Mesenchymal stem cell (in vitro differentiated cells and primary cell): Measurements from ENCODE around the gene OTUD4.
"Not testable (repeated sequence)": the region's sequence is repeated elsewhere in the genome, so short reads cannot be mapped to it uniquely, and the experiment has no call there.

Source experiments
- DNase-seq: peaks from one replicate; pipeline ENCODE4 v3.0.0-alpha.2; 2013
- H2AFZ ChIP-seq: one replicate; pipeline ENCODE4 v1.6.1; 2013; ENCODE audit warnings: low read depth, mild to moderate bottlenecking, control low read depth, inconsistent platforms, low read length, moderate library complexity
- H2AK5ac ChIP-seq: 2 replicates; pipeline ENCODE4 v1.6.1; 2013; ENCODE audit warnings: low read length, moderate library complexity, mild to moderate bottlenecking, inconsistent platforms; ENCODE audit not compliant: severe bottlenecking
- H2BK120ac ChIP-seq: one replicate; pipeline ENCODE4 v1.6.1; 2013; ENCODE audit warnings: low read depth, mild to moderate bottlenecking, inconsistent platforms, low read length, moderate library complexity
- H2BK12ac ChIP-seq, 2 experiments: one replicate each; pipeline ENCODE4 v1.6.1; 2013; ENCODE audit warnings: inconsistent platforms in 2 of 2, low read length in 2 of 2, mild to moderate bottlenecking in 2 of 2, moderate library complexity in 2 of 2, control low read depth in 1 of 2
- H2BK15ac ChIP-seq: one replicate; pipeline ENCODE4 v1.6.1; 2013; ENCODE audit warnings: mild to moderate bottlenecking, low read depth, inconsistent platforms; ENCODE audit not compliant: poor library complexity, severe bottlenecking
- H2BK5ac ChIP-seq: 2 replicates; pipeline ENCODE4 v1.6.1; 2013; ENCODE audit warnings: low read depth, mild to moderate bottlenecking, low read length, control low read depth, inconsistent platforms; ENCODE audit not compliant: poor library complexity, severe bottlenecking
- H3K14ac ChIP-seq, 2 experiments: one replicate each; pipeline ENCODE4 v1.6.1; 2013; ENCODE audit warnings: inconsistent platforms in 2 of 2, low read length in 2 of 2, control low read depth in 1 of 2, mild to moderate bottlenecking in 1 of 2, moderate library complexity in 1 of 2
- H3K18ac ChIP-seq, 2 experiments: one replicate each; pipeline ENCODE4 v1.6.1; 2013; ENCODE audit warnings: inconsistent platforms in 2 of 2, low read length in 2 of 2, control low read depth in 1 of 2, low read depth in 1 of 2, mild to moderate bottlenecking in 1 of 2
- H3K23ac ChIP-seq, 2 experiments: one replicate each; pipeline ENCODE4 v1.6.1; 2013; ENCODE audit warnings: inconsistent platforms in 2 of 2, low read length in 2 of 2, mild to moderate bottlenecking in 2 of 2, moderate library complexity in 2 of 2, control low read depth in 1 of 2
- H3K27ac ChIP-seq: 2 replicates; pipeline ENCODE4 v1.5.1; 2013; ENCODE audit warnings: mild to moderate bottlenecking, moderate library complexity, low read length, control low read depth, inconsistent platforms; ENCODE audit not compliant: poor library complexity, severe bottlenecking
- H3K27me3 ChIP-seq, 2 experiments: 2 replicates each; pipeline versions ENCODE4 v1.6.1 to v1.7.0; 2013; ENCODE audit warnings: low read length in 2 of 2, mild to moderate bottlenecking in 2 of 2, moderate library complexity in 2 of 2, control low read depth in 1 of 2, inconsistent platforms in 1 of 2; ENCODE audit not compliant: control insufficient read depth in 1 of 2, insufficient read depth in 1 of 2
- H3K36me3 ChIP-seq, 2 experiments: 2 replicates each; pipeline versions ENCODE4 v1.6.1 to v1.7.0; 2013; ENCODE audit warnings: low read length in 2 of 2, control low read depth in 1 of 2, inconsistent platforms in 1 of 2, low read depth in 1 of 2, mild to moderate bottlenecking in 1 of 2; ENCODE audit not compliant: insufficient read depth in 2 of 2, control insufficient read depth in 1 of 2
- H3K4ac ChIP-seq, 2 experiments: one replicate each; pipeline ENCODE4 v1.6.1; 2013; ENCODE audit warnings: inconsistent platforms in 2 of 2, low read length in 2 of 2, mild to moderate bottlenecking in 2 of 2, moderate library complexity in 2 of 2, control low read depth in 1 of 2, low read depth in 1 of 2
- H3K4me1 ChIP-seq: 2 replicates; pipeline ENCODE4 v1.6.1; 2013; ENCODE audit warnings: low read depth, low read length, control low read depth; ENCODE audit not compliant: control insufficient read depth, insufficient read depth
- H3K4me2 ChIP-seq: 2 replicates; pipeline ENCODE4 v1.6.1; 2013; ENCODE audit warnings: low read length, mild to moderate bottlenecking, inconsistent platforms; ENCODE audit not compliant: poor library complexity, severe bottlenecking
- H3K4me3 ChIP-seq, 2 experiments: 2 replicates each; pipeline versions ENCODE4 v1.5.1 to v1.7.0; 2013; ENCODE audit warnings: low read length in 2 of 2, mild to moderate bottlenecking in 2 of 2, control low read depth in 1 of 2, low read depth in 1 of 2; ENCODE audit not compliant: insufficient read depth in 1 of 2
- H3K79me1 ChIP-seq: replicated peaks from 2 replicates; pipeline ENCODE4 v1.6.1; 2013; ENCODE audit warnings: mild to moderate bottlenecking, control low read depth, low read length, inconsistent platforms; ENCODE audit not compliant: poor library complexity, severe bottlenecking
- H3K9ac ChIP-seq: 2 replicates; pipeline ENCODE4 v1.7.0; 2013; ENCODE audit warnings: mild to moderate bottlenecking, low read length, moderate library complexity
- H3K9me3 ChIP-seq: 2 replicates; pipeline ENCODE4 v1.7.0; 2013; ENCODE audit warnings: mild to moderate bottlenecking, low read length; ENCODE audit not compliant: control insufficient read depth
- H4K8ac ChIP-seq: one replicate; pipeline ENCODE4 v1.6.1; 2013; ENCODE audit warnings: inconsistent platforms, mild to moderate bottlenecking, low read length, moderate library complexity
- H4K91ac ChIP-seq: one replicate; pipeline ENCODE4 v1.6.1; 2013; ENCODE audit warnings: mild to moderate bottlenecking, low read length, inconsistent platforms
- WGBS: methylation state at CpG from one replicate; pipeline ENCODE4 v1.1.7; 2013; ENCODE audit warnings: mixed read lengths; 5-methylcytosine and 5-hydroxymethylcytosine counted together

OTUD4 gene

GRCh38 chr4:145153181-145153903 is 27.0 kb downstream of the OTUD4 start:
- no peaks in the 10 kb centered on the region for H3K9me3 ChIP-seq
- no peak overlapping the region for H3K9ac ChIP-seq
- no peak overlapping the region for H3K23ac ChIP-seq
- no peak overlapping the region for H2BK5ac ChIP-seq
- peaks cover 16% of the 10 kb centered on the region for H3K79me1 ChIP-seq
- H3K27ac ChIP-seq = no peak overlapping the region
- H4K8ac ChIP-seq = no peak overlapping the region
- no peak overlapping the region for H2AFZ ChIP-seq
- no peak overlapping the region for H3K18ac ChIP-seq
- H3K14ac ChIP-seq = no peak overlapping the region
- no peak overlapping the region for H3K4me3 ChIP-seq
- peaks cover 7 to 78% of the 10 kb centered on the region in 2 experiments for H3K36me3 ChIP-seq
- H2BK120ac ChIP-seq = no peak overlapping the region
- no peak overlapping the region for H2BK15ac ChIP-seq
- no peak overlapping the region for H3K4ac ChIP-seq
- H3K4me1 ChIP-seq = no peaks in the 10 kb centered on the region
- H2AK5ac ChIP-seq = no peak overlapping the region
- no peak for DNase-seq
- H4K91ac ChIP-seq = no peak overlapping the region
- no peaks in the 10 kb centered on the region for H3K27me3 ChIP-seq
- H2BK12ac ChIP-seq = no peak overlapping the region
- WGBS = 92% methylated on average over 2 of the region's 2 CpGs
- no peak overlapping the region for H3K4me2 ChIP-seq

GRCh38 chr4:145148980-145149379 is 31.4 kb downstream of the OTUD4 start:
- H2BK120ac ChIP-seq = no peak overlapping the region
- H2AK5ac ChIP-seq = no peak overlapping the region
- no peaks in the 10 kb centered on the region for H3K27me3 ChIP-seq
- H3K4me1 ChIP-seq = no peaks in the 10 kb centered on the region
- no peak overlapping the region for H3K4ac ChIP-seq
- H3K4me2 ChIP-seq = no peak overlapping the region
- H2BK12ac ChIP-seq = no peak overlapping the region
- no peak overlapping the region for H3K14ac ChIP-seq
- no peak overlapping the region for H3K23ac ChIP-seq
- H3K9ac ChIP-seq = no peak overlapping the region
- no peak overlapping the region for H2AFZ ChIP-seq
- H3K9me3 ChIP-seq = no peaks in the 10 kb centered on the region
- no peak overlapping the region for H4K91ac ChIP-seq
- H2BK5ac ChIP-seq = no peak overlapping the region
- H2BK15ac ChIP-seq = no peak overlapping the region
- no peak overlapping the region for H3K27ac ChIP-seq
- H3K18ac ChIP-seq = no peak overlapping the region
- H3K36me3 ChIP-seq = peaks cover 14 to 95% of the 10 kb centered on the region in 2 experiments
- H3K79me1 ChIP-seq = peaks cover 26% of the 10 kb centered on the region
- DNase-seq = no peak
- no peak overlapping the region for H4K8ac ChIP-seq
- WGBS = 100% methylated on average over 3 of the region's 3 CpGs
- no peak overlapping the region for H3K4me3 ChIP-seq

- H2AFZ ChIP-seq, H2BK120ac ChIP-seq, H3K4me2 ChIP-seq, H3K4me1 ChIP-seq, H2BK5ac ChIP-seq, H3K23ac ChIP-seq, H2AK5ac ChIP-seq, DNase-seq, H3K9me3 ChIP-seq, H2BK15ac ChIP-seq, H3K4ac ChIP-seq, H3K18ac ChIP-seq, H3K9ac ChIP-seq, H3K4me3 ChIP-seq, H3K27ac ChIP-seq, H4K91ac ChIP-seq, H3K79me1 ChIP-seq, H3K14ac ChIP-seq, H3K27me3 ChIP-seq, H4K8ac ChIP-seq, H2BK12ac ChIP-seq: not testable (repeated sequence)
- H3K36me3 ChIP-seq = peaks cover 11 to 68% of the 10 kb centered on the region in 2 experiments
- no CpG with 5 or more reads among the region's 1 CpG for WGBS
Measured at GRCh38 chr4:145136219-145136618, 44.2 kb downstream of the OTUD4 start.

GRCh38 chr4:145132511-145133098 is 47.8 kb downstream of the OTUD4 start:
- Histone ChIP-seq H3K27ac (no peak overlapping the region), H3K4me3 (no peak overlapping the region), H2BK15ac (no peak overlapping the region), H2BK5ac (no peak overlapping the region), H4K8ac (no peak overlapping the region), H3K27me3 (no peaks in the 10 kb centered on the region), H3K18ac (peak overlapping the region in 1 of 2 experiments; percentile 29), H2BK12ac (no peak overlapping the region), H3K79me1 (peaks cover 3% of the 10 kb centered on the region), H2AFZ (no peak overlapping the region), H3K23ac (no peak overlapping the region), H3K9me3 (no peaks in the 10 kb centered on the region), H3K4ac (no peak overlapping the region), H2BK120ac (no peak overlapping the region), H3K4me2 (no peak overlapping the region), H2AK5ac (no peak overlapping the region), H4K91ac (no peak overlapping the region), H3K4me1 (no peaks in the 10 kb centered on the region), H3K36me3 (peaks cover 3 to 54% of the 10 kb centered on the region in 2 experiments), H3K14ac (no peak overlapping the region), H3K9ac (no peak overlapping the region)
- peak; percentile 18 for DNase-seq
- WGBS = 90% methylated on average over 3 of the region's 5 CpGs
